IPS-18c (cell line): Measurements from ENCODE around the gene NTM.

Experiments used
- H3K4me3 ChIP-seq: 2 replicates; pipeline ENCODE4 v1.7.0; 2013; ENCODE audit warnings: low read depth, mild to moderate bottlenecking, low read length, moderate library complexity; ENCODE audit not compliant: insufficient read depth
- H3K9me3 ChIP-seq: one replicate; pipeline ENCODE4 v1.6.1; 2013; ENCODE audit warnings: mild to moderate bottlenecking, low read length, moderate library complexity; ENCODE audit not compliant: control insufficient read depth, insufficient read depth

Gene NTM

GRCh38 chr11:132137981-132138313 lies 767.5 kb downstream of the NTM start:
- Histone ChIP-seq H3K4me3 (no peak overlapping the region), H3K9me3 (no peaks in the 10 kb centered on the region)

GRCh38 chr11:132139181-132139580 lies 768.8 kb downstream of the NTM start:
- Histone ChIP-seq H3K4me3 (no peak overlapping the region), H3K9me3 (no peaks in the 10 kb centered on the region)

GRCh38 chr11:132140056-132140455 lies 769.6 kb downstream of the NTM start:
- Histone ChIP-seq H3K9me3 (no peaks in the 10 kb centered on the region), H3K4me3 (no peak overlapping the region)

DNA sequence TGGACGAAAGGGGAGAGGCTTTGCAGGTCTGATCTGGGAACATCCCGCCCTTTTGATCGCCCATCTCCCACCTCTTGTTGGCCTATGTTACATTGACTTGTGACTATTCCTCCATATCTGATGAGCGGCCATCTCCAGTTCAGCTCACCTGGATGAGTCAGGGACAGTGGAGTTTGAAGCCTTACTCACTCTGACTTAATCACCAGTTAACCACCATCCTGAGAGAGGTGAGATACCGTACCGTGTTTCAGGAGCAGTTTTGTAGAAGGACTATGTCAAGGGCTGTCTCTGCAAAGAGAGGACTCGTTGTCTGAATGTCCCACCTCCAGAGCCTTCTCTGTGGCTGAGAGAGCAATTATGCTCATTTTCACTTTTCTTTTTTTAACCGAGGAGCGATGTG lies 771.7 kb downstream of the NTM start:
- no peaks in the 10 kb centered on the region for H3K9me3 ChIP-seq
- no peak overlapping the region for H3K4me3 ChIP-seq

DNA sequence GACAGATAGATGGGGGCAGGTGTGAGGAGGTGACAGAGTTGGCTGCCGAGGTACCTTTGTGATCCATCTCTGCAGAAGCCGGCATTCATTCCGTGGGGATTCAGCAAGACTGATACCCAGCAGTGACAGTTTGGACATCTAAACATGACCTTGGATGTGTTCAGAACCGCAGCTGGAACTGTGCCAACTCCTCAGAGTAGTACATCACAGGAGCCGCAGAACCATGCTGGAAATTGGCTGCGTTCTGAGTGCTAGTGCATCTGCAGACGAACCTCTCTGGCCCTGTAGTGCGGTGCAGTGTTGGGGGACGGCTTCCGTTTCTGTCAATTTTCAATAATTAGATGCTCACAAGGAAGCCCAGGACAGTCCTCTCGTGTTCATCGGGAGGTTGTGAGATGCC lies 772.1 kb downstream of the NTM start:
- Histone ChIP-seq H3K4me3 (no peak overlapping the region), H3K9me3 (no peaks in the 10 kb centered on the region)

DNA sequence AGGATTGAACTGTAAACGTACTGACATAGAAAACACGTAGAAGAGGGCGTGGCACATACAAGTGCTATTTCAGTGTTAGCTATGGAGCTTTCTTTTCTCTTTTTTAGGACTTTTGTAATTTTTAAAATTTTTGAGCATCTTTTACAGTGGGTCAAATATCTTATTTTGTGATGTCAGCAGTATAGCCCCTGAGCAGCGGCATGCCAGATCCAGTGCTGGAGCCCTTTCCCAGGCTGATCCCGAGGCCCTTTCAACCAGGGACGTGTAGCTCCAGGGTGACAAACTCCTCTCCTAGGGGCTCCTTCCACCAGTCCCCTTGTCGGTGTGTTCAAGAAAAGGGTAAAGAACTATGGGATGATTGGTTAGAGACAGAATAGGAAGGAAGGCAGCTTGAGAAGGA lies 777.0 kb downstream of the NTM start:
- Histone ChIP-seq H3K4me3 (no peak overlapping the region), H3K9me3 (peaks cover 2% of the 10 kb centered on the region)

DNA sequence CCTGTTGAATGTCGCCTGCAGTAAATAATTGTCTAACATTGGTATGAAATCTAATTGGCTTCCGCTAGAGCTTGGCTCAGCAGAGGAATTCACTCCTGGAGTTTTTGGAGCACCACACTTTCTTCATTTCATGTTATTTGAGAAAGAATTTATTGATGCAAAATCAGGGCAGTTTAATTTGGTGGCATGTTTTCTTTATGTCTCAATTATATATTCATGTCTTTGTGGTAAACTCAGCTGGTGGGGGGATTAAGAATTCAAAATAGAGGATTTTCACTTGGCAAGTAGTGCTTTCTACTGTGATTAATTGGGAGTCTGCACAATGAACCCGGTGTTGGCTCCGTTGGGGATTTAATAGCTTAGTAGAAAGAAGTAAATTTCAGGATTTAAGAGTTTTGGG lies 784.4 kb downstream of the NTM start:
- peaks cover 2% of the 10 kb centered on the region for H3K9me3 ChIP-seq
- H3K4me3 ChIP-seq, result no peak overlapping the region

GRCh38 chr11:132158091-132158490 lies 787.7 kb downstream of the NTM start:
- Histone ChIP-seq H3K4me3 (no peak overlapping the region), H3K9me3 (no peaks in the 10 kb centered on the region)

DNA sequence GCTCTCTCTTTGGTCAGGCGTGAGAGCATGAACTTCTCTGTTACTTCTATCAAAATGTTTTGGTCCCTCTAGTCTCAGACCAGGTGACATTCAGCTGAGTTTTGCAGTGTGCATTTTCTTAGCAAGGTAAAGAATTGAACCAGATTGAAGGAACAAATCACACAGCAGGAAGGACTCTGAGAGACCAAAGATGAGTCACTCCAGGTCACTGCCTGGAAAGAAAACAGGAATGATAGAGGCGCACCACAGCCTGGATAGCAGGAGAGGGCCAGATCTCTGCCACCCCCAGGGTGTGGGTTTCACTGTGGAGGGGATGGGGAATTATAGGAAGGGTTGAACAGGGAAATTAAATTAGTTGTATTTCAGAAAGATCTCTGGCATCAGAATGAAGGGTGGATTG lies 788.3 kb downstream of the NTM start:
- Histone ChIP-seq H3K9me3 (no peaks in the 10 kb centered on the region), H3K4me3 (no peak overlapping the region)

DNA sequence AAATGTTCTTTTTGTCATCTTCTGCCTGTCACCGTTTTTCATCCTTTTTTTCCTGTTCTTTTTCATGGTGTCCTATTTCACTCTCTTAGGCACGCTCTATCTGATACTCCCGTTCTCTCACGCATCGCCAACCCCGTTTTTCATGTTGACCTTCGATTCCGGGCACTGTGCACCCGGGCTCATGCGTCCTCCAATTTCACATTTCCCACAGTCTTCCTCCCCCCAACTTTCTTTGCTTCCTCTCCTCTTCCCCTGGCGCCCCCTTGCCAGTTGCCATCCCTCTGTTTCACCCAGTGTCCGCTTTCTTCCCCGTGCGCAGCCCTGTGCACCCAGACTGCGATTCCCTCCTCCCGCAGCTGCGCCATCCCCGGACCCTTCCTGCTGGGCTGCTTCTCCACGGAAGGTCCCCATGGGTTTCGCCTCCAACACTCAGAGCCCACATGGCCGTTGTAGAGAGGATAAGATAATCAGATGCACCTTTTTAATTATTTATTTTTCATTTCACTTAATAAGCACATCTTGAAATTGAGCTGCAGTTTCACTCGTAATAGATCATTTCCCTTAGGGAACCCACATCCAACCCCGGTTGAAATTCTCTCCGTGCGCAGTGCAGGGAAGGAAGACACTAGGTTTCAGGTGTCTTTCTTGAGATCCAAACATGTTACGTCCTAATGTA lies 791.1 kb downstream of the NTM start:
- H3K4me3 ChIP-seq, result no peak overlapping the region
- H3K9me3 ChIP-seq, result no peaks in the 10 kb centered on the region

DNA sequence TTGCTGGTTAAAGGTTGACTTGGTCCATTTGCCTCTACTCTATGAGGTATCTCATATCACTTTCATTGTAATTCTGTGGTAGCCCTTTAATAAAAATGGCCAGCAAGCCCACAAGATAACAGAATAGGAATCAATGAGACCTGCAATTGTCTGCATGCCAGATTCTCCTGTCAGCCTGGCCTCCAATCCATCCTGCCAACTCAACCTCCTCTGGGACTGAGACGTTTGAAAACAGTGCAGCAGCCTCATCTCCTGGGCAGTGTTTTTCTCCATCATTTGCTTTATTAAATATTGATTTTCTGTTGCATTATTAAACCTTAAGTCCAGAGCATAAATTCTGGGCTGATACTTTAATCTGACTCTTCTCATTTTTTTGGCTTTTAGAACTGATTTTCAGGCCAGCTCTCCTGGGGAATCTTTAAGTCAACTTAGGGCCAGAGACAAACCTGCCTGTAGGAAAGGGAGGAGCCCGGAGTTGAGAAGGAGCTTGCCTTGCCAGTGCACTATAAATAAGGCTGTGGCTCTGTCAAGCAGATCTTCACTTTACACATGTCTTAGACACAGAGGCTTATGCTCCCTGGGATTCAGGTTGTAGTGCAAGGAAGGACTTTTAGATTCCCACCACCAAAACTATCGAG lies 798.0 kb downstream of the NTM start:
- Histone ChIP-seq H3K4me3 (no peak overlapping the region), H3K9me3 (no peaks in the 10 kb centered on the region)

DNA sequence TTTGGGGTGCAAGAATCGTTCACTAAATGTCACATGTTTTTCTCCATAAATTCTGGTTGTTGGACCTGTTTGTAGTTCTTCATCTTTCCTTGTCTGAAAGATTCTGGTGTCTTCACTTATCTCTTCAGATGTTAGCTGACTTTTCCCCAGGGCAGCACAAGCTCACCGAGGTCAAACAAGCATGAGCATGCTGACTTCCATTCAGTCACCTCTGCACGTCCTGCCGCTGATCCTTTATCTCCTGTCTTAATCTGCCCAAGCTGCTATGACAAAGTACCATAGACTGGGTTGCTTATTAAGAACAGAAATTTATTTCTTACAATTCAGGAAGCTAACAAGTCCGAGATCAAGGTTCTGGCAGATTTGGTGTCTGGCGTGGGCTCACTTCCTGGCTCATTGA lies 800.6 kb downstream of the NTM start:
- Histone ChIP-seq H3K9me3 (no peaks in the 10 kb centered on the region), H3K4me3 (no peak overlapping the region)

GRCh38 chr11:132174362-132175255 lies 804.2 kb downstream of the NTM start:
- H3K9me3 ChIP-seq, result no peaks in the 10 kb centered on the region
- H3K4me3 ChIP-seq, result no peak overlapping the region

DNA sequence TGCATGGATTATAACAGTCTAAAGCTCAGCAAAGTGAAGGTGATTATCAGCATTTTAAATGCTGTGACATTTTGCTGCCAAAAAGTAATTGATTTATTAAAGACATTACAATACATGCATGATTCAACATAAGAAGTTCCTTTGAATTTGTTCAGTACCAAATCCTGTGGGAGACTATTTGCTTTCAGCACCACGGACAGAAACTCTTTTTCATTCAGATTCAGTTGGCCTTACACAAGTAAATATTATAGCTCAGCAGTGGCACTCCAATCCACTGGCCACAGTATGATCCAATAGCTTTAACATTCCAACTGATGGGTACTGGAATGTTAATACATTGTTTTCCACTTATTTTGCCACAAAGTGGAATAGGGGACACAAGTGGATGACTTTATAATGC lies 806.7 kb downstream of the NTM start:
- no peaks in the 10 kb centered on the region for H3K9me3 ChIP-seq
- H3K4me3 ChIP-seq, result no peak overlapping the region

GRCh38 chr11:132184079-132184478 lies 813.7 kb downstream of the NTM start:
- H3K4me3 ChIP-seq, result no peak overlapping the region

GRCh38 chr11:132185726-132186592 lies 815.5 kb downstream of the NTM start:
- H3K9me3 ChIP-seq, result peaks cover 4% of the 10 kb centered on the region
- H3K4me3 ChIP-seq, result no peak overlapping the region

More at GRCh38 chr11:132184079-132184478, 813.7 kb downstream of the NTM start:
- H3K9me3 ChIP-seq, result peaks cover 2% of the 10 kb centered on the region

DNA sequence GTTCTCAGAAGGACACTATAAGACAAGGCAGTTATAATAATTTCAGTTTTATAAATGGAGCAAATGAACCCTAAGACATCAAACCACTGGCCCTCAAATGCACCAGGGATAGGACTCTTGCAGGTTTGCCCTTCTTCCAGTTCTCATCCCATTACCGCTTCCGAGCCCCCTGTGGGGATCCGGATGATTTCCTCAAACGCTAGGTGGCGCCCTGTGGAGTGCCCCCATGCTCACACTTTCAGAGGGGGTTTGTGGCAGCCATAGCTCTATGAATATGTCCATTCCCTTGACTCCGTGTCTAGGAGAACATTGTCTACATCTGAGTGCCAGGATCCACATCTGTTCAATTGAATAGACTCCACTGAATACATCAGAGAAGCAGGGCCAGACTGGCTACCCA lies 816.3 kb downstream of the NTM start:
- Histone ChIP-seq H3K9me3 (peaks cover 4% of the 10 kb centered on the region), H3K4me3 (no peak overlapping the region)
